ENCODE results near the gene GNPDA2.
"Not testable (repeated sequence)": the region's sequence is repeated elsewhere in the genome, so short reads cannot be mapped to it uniquely, and the experiment has no call there.

The GNPDA2 gene

DNA sequence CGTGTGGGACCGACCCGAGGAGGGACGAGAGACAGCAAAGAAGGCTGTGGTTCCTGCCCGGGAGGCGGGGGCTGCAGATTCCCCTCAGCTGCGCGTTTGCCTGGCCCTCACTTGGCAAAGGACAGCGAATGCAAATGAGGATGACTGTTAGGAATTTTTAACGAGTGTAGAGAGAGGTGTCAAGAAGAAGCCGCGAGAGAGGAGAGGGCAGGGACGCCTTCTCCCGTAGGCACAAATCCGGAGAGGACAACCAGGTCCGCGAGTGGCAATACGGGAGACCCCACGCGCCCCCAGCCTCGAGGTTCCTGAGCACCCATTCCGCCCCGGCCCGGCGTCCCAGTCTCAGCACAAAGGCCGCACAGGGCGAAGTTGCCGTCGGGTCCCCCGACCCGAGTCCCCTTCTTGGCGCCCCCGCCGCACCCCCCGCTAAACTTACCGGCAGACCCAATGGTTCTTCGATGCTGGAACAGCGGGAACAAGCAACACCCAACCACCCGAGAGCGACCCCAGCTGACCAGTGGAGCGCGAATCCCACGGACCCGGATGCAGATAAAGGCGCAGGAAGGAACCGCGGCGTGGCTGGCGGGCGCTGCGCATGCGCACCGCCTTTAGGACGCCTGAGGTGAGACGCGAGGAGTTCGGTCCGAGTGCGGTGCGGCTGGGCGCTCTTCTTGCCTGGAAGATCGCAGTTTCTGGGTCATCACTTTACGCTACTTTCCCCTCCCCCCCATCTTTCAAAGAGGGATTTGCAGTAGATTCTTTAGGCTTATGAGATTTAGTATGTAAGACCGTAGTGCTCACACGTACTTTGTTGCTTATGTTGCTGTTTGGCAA, at the start of gene GNPDA2:
Gene GNPDA2 (minus strand): TSS at position 519 of the 834 bp plus-strand sequence. CDS start 4,349 bp downstream, outside the sequence.
- DNase-seq (ENCODE audit: low read depth), result peak; percentile 71

DNA sequence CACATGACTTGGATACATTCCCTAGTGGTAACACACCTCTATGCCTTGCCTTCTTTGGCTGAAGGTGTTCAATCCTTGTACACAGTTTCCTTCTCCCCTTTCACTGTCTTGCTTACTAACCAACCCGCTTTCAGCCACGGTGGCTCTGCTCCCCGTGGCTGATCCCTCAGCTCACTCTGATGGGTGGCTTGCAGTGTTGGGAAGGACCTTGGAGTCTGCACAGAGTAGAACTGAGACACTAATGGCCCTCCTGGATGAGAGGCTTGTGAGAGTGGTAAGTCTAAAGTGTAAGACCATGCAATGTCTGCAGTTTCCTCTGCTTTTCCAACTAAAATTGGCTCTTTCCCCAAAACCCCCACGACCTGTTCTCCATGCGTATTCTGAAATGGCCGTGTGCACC, 46.0 kb upstream of the GNPDA2 start:
- no peak for DNase-seq (ENCODE audit: low read depth)

DNA sequence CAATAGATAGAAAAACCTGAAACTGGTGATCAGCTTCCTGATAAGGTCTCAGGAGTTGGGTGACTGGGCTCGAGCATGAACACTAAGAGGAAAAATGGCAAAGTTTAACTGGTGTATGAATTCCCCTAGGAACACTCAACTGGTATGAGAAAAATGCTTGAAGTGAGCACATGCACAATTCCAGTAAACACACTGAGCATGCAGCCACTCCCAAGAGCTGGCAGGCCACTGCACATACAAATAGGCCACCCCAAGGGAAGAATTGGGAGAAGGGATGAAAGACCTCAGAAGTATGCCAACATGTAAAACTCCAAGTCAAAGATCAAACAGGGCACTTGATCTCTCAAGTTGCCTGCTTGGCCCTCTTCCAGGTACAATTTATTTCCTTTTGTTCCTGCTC, 45.4 kb upstream of the GNPDA2 start:
- no peak for DNase-seq (ENCODE audit: low read depth)

DNA sequence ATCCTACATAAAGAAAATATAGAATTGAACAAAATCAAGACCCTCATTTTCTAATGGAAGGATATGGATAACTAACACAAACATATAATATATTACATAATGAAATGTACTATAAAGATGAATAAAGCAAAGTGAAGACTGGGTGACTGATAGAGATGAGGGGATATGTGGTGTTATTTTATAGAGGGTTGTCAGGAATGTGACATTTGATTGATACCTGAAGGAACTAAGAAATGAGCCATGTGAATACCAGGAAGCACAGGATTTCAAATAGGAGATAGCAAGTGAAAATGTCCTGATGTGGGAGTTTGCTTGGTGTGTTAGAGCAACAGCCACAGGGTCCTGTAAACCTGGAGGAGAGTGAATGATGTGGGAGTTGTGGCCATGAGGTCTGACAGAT, 40.1 kb upstream of the GNPDA2 start:
- DNase-seq (ENCODE audit: low read depth), result no peak

DNA sequence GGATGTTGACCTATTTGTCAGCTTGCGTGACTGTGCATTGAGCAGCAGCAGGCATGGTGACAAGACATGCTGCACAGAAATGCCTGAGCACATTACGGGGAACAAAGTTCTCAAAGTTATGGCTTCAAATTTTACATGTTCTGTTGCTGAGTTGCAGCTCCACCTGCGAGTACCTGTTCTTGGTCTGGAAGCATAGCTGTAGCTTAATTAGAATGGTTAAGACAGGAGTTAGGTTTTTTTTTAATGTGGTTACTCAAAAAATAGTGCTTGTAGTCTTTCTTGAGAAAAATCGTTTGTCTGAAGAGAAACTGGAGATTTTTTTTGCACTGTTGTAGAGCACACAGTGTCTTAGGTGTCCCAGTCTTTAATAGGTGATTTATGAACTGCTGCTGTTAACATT, 38.8 kb upstream of the GNPDA2 start:
- no peak for DNase-seq (ENCODE audit: low read depth)

DNA sequence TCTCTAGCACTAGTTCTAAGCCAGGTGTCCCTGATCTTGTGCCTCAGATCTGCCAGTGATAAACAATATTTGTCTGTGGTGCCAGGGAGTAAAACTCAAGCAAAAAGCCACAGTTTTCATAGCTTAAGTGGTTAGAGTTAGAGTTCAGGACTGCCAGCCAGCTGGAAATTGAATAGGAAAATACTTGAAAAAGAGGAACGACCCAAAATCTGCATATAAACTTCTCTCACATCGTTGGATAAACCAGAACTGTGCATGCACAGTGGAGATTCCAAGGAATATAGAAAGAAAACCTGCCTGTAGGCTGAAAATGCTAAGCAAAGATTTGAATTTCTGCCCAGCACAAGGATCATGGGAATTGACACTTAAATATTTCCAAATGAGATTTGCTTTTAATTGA, 35.0 kb upstream of the GNPDA2 start:
- no peak for DNase-seq (ENCODE audit: low read depth)

DNA sequence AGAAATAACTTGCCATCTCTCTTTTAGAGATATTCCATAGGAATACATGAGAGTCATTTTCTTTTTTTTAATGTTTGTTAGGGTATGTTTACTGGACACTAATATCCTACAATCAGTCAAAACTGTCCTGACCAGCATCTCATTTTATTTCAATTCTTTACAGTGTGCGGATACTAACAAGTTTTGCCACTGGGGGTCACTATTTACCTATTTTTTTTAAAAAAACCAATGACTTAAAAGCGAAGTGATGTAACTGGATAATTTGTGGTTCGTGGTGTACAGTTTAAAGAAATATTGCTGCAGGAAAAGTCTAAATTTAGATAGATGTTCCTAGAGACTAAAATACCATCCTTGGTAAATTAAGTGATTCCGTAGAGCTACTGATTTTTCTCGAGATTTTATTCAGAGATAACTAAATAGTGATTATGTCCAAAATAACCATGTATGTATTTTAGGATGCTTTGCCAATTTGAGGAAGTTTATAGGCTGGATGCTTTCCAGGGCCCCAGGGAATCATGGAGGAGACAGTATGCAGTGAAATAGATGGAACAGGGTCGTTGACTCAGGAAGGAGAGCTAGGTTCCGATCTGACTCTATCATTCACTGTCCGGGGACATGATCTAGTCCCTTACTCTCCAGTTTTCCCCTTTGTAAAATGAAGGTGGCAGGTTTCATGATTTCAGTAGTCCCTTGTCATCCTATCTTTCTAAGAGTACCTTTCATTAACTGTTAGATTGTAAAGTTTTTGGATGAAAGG, 34.0 kb upstream of the GNPDA2 start:
- no peak for DNase-seq (ENCODE audit: low read depth)

- no peak for DNase-seq (ENCODE audit: low read depth)
Measured at GRCh38 chr4:44756559-44756958, 30.2 kb upstream of the GNPDA2 start.

DNA sequence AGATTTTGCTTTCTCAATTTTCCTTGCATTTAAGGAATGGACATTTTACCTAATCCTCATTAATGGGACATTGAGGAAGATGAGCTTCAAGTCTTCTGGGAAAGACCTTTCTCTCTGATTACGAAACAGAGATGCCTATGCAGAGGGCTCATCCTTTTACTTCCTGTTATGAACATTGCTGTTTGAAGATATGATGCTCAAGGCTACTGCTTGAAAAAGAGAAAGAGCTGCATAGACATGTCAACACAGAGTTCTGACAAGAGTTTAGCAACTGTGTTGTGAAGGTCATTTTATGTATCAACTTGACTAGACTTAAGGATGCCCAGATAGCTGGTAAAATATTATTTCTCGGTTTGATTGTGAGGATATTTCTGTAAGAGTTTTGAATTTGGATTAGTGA, 13.8 kb upstream of the GNPDA2 start:
- DNase-seq (ENCODE audit: low read depth), result no peak

GRCh38 chr4:44738615-44739014, 12.3 kb upstream of the GNPDA2 start:
- DNase-seq (ENCODE audit: low read depth), result no peak

- no peak for DNase-seq (ENCODE audit: low read depth)
Measured at GRCh38 chr4:44736900-44737299, 10.5 kb upstream of the GNPDA2 start.

DNA sequence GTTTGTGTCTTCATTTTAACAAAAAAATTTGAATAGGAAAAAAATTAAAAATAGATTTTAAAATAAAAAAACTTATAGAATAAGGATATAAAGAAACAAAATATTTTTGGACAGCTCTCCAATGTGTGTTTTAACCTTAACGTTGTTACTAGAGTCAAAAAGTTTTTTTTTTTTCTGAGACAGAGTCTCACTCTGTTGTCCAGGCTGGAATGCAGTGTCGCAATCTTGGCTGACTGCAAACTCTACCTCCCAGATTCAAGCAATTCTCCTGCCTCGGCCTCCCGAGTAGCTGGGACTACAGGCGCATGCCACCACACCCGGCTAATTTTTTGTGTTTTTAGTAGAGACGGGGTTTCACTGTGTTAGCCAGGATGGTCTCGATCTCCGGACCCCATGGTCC, 2.3 kb upstream of the GNPDA2 start:
- DNase-seq (ENCODE audit: low read depth), result not testable (repeated sequence)

GRCh38 chr4:44727471-44727870, 1.1 kb upstream of the GNPDA2 start:
- DNase-seq (ENCODE audit: low read depth), result no peak

GRCh38 chr4:44725726-44726037, 674 bp downstream of the GNPDA2 start:
- DNase-seq (ENCODE audit: low read depth), result no peak

GRCh38 chr4:44725166-44725565, 1.2 kb downstream of the GNPDA2 start:
- no peak for DNase-seq (ENCODE audit: low read depth)

GRCh38 chr4:44722001-44722400, 4.4 kb downstream of the GNPDA2 start:
- no peak for DNase-seq (ENCODE audit: low read depth)

DNA sequence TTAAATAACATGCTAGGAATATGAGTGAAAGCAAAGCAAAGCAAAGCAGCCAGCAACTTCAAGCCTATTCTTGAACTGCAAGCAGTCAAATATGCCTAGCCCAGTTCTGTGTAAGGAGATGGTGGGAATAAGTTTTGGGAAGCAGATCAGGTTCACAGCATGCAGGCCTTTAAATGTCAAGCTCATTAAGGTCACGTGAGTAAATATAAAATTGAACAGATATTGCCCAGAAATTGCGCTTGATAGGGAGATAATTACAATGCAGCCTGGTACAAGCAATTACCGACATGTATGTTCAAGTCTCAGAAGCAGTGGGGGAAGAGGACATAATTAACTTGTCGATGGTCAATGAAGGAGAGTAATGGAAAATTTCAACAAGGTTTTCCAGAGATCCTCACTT, 6.0 kb downstream of the GNPDA2 start:
- no peak for DNase-seq (ENCODE audit: low read depth)

- no peak for DNase-seq (ENCODE audit: low read depth)
Measured at GRCh38 chr4:44716597-44716996, 9.8 kb downstream of the GNPDA2 start.

DNA sequence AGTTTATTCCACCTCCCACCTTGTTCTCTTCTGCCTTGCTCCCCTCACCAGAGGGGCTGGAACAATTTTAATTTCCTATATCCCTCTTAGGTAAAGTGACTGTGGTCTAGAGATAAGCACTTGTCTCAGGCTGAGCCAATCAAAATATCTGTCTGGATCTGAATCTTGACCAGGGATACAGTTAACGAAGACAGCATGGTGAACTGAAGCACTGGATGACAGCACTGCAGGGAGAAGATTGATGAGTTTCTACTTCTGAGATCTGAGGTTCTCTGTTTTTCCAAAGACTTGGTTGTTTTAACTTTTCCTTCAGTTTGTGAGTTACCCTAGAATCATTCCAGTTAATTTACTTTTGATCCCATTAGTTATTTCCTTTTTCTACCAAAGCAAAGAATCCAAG, 13.2 kb downstream of the GNPDA2 start:
- DNase-seq (ENCODE audit: low read depth), result no peak

DNA sequence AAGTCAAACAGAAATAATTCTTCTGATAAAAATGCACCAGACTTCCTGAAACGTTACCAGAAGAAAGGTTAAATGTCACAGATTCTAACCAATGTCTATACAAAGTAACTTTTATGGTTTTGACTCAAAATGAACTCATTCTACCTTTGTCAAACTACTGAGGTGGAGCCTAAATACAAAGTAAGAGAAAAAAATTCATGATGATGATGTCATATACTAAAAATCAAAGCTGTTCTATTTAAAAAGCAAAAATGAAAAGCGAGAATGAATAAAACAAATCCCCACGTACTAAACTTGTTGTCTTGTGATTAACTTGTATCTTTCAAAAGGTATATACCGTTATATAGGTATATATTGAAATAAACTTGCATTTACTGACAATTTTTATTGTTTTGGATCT, 21.7 kb downstream of the GNPDA2 start:
- DNase-seq (ENCODE audit: low read depth), result no peak

DNA sequence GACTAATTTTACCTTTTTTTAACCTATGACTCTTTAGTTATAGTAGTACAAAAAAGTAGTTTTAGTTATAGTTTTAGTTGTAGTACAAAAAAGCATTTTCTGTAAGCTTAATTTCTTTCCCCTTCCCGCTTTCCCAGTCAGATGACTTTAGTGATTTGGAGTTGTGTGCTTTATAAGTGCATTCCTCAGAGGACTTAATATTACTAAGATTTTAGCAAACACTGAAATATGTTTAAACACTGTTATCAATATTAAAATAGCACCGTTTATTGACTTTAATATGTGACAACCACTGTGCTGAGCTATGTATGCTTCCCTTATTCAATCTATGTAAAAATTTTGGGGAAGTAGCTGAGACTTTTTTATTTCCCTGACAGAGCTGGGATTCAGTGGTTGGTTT, 25.3 kb downstream of the GNPDA2 start:
- no peak for DNase-seq (ENCODE audit: low read depth)

DNA sequence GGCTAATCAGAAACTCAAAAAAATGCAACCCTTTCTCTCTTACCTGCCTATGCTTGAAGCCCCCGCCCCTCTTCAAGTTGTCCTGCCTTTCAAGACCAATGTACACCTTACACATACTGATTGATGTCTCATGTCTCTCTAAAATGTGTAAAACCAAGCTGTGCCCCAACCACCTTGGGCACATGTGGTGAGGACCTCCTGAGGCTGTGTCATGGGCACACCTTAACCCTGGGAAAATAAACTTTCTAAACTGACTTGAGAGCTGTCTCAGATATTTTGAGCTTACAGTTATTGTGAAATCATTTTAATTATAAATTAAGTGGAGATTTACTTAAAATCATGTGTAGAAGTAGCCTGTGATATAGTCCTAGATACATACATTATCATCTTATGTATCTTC, 25.9 kb downstream of the GNPDA2 start:
- DNase-seq (ENCODE audit: low read depth), result no peak

- no peak for DNase-seq (ENCODE audit: low read depth)
Measured at GRCh38 chr4:44684648-44685047, 41.7 kb downstream of the GNPDA2 start.

GRCh38 chr4:44679060-44679459, 47.3 kb downstream of the GNPDA2 start:
- no peak for DNase-seq (ENCODE audit: low read depth)
